8988T (cell line): Measurements from ENCODE around the gene ZNF516.

Experiments used
- DNase-seq: peaks from one replicate; pipeline ENCODE4 v3.0.0; 2011

ZNF516 gene

GRCh38 chr18:76376225-76376624 is 118.8 kb downstream of the ZNF516 start:
- no peak for DNase-seq

- DNase-seq, result no peak
Observed at GRCh38 chr18:76374330-76375281, 120.4 kb downstream of the ZNF516 start.

- no peak for DNase-seq
Observed at GRCh38 chr18:76373297-76373696, 121.7 kb downstream of the ZNF516 start.

DNA sequence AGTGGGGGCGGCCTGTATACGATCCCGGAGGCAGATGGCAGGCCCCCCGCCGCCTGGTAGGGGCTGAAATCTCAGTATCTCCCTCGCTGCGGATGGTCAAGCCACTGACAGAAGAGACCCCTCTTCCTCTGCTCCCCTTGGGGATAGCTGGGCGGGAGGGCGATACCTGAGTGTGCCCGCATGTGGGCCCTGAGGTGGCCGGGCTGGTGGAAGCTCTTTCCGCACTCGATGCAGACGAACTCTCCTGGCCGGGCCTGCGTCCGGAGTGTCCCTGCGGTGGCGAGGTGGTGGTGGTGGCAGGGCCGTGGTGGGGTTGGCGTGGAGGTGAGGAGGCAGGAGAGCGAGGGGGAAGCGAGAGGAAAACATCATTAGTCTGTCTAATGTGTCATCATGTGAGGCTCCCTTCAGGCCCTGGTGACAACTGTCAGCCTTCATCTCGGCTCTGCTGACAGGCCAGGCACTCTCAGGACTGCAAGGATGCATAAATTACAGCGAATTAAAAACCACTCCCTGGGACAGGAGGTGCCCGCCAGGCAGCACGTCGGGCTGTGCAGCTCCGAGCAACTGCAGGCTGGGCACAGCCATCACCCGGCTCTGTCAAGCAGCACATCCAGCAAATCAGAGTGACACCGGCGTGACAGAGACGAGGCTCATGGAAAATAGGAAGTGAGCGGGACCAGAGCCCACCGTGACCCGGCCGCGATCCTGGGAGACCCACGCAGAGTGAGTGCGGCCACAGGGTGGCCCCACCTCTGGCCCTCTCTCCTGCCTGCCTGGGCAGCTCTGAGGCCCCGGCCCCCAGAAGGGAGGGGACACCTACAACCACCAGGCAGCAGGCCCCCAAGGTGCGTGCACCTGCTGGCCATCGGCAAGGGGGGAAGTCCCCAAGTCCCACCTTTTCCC is 123.5 kb downstream of the ZNF516 start:
- DNase-seq, result no peak

DNA sequence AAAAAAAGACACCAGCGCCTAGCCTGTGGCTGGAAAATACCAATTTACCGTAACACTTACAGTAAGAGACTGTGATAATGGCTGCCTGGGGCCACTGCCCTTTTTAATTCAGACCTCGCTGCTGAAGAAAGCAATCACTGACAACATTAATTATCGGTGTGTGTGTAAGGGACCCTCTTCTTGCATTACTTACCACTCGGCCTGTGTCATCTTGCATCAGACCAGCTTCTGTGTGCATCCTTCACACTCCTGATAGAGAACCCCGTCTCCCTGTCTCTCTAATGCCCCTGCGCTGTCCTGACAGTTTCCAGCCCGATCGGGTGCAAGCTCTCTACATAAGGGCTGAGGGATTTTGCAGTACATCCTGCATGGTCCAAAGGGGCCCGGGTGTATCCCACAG is 124.4 kb downstream of the ZNF516 start:
- DNase-seq, result no peak

- DNase-seq, result no peak
Observed at GRCh38 chr18:76370201-76370600, 124.8 kb downstream of the ZNF516 start.

DNA sequence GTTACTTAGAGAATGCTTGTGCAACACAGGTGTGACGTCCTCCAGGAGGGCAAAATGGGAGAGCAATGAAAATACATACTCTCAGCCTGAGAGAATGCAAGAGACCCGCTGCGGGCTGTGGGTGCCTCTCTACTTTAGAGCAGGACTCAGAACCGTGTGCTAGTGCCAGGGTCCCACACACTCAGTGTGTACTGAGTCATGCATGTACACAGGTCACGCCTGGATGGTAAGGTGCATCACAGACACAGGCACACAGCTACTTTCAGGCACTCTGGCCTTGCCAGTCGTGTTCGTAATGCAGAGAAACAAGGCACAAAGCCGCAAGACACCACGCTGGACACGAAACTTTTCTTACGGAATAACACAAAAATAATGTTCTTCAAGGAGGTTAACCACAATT is 125.3 kb downstream of the ZNF516 start:
- no peak for DNase-seq

- no peak for DNase-seq
Observed at GRCh38 chr18:76368976-76369375, 126.1 kb downstream of the ZNF516 start.

DNA sequence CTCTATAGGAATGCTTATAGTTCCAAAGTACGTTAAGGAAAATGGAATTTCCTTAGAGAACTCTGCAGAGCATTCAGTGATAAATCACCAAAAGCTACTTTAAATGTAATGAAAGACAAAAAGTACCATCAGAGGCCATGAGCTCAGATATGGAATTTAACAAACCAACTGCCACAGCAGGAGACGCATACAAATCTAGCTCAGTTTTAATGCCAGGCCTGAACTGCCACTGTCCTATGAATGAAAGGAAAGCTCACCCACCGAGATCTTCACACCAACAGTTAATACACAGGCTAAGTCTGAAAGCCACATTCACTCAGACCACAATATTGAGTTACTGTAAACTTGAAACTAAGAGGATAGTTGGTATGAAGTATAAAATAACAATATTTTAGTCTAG is 126.8 kb downstream of the ZNF516 start:
- DNase-seq, result no peak

DNA sequence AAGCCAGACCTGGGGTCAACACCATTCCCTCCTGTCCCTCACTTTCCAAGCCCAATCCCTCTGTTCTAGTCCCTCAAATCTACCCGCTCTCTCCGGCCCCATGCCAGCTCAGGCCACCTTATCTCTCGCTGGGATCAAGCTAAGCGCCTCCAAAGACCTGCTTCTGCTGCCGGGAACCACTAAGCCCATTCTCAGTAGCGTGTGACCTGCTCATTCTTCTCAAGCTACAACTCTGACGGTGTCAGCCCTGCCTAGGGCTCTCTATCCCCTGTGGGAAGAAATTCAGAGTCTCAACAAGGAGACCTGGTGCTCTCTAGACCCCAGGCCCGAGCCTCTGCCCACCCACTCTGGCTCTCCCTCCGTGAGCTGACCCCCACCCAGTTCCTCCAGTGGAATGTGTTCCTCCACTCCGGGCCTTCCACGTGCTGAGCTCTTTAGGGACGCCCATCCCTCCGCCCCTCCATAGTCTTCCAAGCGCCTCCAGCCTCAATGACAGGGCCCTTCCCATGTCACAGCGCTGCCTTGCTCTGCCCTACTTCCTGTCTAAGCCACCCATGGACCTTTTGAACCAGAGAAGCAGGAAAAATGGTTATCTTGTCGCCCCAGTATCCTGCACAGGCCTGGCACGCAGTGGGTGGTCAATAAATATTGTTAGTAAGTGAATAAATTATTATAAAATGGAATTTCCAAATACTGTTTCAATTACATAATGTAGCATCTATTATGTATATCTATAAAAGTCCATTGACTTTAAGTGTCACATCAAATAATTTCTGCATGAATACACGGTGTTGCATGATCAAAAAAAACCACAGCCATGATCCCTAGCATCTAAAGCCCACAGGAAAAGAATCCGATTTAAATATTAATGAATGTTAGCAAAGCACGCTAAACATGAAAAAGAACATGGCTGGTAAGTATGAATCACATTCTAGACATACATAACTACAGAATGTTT is 127.6 kb downstream of the ZNF516 start:
- DNase-seq, result no peak

DNA sequence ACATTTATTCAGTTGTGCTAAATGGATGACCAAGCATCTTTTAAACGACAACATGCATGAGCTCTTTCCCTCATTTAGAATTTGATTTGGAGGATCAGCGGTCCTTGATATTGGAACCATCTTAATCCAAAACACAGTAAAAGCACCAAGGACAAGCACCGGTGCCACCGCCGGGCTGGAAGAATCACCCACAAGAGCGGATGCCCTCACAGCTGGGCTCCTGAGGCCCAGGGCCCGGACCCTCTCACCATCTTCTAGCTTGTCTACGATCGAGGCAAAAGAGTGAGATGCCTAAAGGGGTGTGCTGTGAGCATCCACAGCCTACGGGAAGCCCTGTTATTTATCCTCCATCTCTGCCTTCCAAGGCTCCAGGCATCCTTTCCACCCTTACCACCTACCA is 129.5 kb downstream of the ZNF516 start:
- DNase-seq, result no peak

- DNase-seq, result no peak
Observed at GRCh38 chr18:76364282-76365259, 130.5 kb downstream of the ZNF516 start.

DNA sequence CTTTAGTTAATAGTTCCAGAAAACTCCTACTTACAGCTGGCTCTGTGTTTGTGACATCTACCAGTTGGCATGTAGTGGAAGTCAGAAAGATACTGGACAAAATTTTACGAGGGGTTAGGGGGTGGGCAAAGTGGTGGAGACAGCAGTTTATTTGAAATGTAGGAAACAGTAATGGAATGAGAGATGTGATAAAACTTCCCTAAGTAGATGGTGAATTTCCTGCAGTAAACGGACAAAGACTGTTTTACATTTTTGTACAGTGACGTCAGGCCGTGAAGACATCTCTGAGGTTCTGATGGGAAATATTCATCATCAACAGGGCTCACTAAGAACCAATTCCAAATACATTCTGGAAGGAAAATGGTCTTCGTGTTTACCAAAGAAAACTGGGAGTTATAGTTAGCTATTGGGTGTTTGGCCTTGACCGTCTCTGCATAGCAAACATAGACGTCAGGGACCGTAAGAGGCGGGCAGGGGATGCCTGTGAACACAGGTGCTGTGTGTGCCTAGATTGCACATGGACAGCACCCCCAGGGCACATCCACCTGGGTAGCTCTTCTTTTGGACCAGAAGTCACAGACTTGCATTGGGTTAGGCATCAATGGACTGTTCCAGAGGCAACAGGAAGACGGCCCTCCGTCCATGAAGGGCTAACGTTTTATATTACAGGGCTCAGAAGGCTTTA is 131.5 kb downstream of the ZNF516 start:
- no peak for DNase-seq

GRCh38 chr18:76362676-76363075 is 132.4 kb downstream of the ZNF516 start:
- no peak for DNase-seq

GRCh38 chr18:76361219-76361618 is 133.8 kb downstream of the ZNF516 start:
- no peak for DNase-seq

GRCh38 chr18:76359909-76360308 is 135.1 kb downstream of the ZNF516 start:
- no peak for DNase-seq

- DNase-seq, result no peak
Observed at GRCh38 chr18:76358774-76359173, 136.3 kb downstream of the ZNF516 start.

DNA sequence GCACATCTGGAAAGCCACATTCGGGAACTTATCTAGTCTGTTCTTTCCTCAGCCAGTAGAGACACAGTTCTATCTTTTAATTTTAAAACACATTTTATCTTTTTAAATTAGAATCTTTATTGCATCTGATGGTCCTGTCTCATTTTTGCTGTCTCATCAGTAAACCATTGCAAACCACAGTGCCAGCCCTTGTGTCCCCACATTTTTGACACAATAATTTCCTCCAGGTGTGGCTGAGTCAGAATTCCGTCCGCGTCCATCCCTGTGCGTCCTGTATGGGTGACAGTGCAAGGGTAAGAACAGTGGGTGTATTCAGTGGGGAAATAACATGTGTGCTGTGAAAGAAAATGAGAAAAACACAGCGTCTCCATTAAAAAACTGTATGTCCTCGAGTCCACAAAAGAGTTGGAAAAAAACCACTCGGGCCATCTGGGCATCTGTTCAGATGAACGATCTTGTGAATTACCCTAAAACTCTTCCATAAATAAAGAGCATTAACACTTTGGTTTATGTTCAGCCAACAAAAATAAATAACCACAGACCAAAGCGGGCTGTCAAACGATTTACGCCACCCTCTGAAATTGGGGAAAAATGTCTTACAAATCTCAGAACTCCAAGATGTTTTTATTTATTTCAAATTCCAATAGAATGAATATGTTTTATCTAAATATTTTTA is 137.3 kb downstream of the ZNF516 start:
- DNase-seq, result no peak

GRCh38 chr18:76357174-76357573 is 137.9 kb downstream of the ZNF516 start:
- no peak for DNase-seq

GRCh38 chr18:76356666-76357065 is 138.4 kb downstream of the ZNF516 start:
- no peak for DNase-seq
